HG03039 (cell line): ENCODE measurements around the gene IFITM5.

Source experiments
- ATAC-seq: cut with Tn5 transposase; IDR thresholded peaks from one replicate; pipeline ENCODE4 v1.9.1; 2021; ENCODE audit warnings: mild to moderate bottlenecking, moderate library complexity; ENCODE audit not compliant: unreplicated experiment

IFITM5 gene

DNA sequence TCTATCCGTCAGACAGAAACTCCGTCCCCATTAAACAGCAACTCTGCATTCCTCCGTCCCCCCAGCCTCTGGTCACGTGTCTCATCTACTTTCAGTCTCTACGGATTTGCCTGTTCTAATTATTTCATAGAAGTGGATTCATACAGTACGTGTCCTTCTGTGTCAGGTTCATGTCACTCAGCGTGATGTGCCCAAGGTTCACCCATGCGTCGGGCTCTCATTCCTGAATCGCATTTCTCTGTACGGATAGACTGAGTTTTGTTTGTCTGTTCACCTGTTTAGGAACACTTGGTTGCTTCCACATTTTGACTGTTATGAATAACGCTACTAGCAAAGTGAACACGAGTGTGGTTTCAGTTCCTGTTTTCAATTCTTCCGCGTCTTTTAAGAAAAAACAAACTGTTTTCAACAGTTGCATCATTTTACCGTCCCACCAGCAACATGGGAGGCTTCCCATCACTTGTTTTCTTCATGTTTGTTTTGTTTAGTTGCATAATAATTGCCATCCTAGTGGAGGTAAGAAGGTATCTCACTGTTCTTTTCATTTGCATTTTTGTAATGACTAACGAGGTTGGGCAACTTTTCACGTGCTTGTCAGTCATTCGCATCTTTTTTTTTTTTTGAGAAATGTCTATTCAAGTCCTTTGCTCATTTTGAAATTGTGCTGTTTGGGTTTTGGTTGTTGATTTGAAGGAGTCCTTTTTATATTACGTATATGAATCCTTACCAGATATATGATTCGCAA is 30.0 kb downstream of the IFITM5 start:
- peak; percentile 54 for ATAC-seq

GRCh38 chr11:268716-269145 is 30.6 kb downstream of the IFITM5 start:
- ATAC-seq, result peak; percentile 42

DNA sequence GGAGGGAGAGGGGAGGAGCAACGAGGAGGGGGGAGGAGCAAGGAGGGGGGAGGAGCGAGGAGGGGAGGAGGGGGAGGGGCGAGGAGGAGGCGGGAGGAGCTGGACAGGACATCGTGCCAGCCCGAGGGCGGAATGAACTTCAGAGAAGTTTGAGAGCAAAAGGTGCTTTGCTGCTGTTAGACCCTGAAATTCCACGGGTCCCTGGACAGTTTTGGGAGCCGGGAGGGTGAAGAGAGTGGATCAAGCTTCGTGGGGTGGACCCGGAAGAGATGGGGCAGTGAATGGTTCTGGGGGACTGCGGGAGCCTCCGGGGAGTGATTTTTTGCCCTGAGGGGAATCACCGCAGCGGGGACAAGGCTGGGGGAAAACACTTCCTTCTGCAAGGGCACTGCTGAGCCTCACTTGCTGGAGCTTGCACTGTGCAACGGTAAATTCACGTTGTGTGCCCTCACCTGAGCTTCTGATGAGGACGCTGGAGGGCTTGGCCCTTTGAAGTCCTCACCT is 31.8 kb downstream of the IFITM5 start:
- ATAC-seq, result no peak

DNA sequence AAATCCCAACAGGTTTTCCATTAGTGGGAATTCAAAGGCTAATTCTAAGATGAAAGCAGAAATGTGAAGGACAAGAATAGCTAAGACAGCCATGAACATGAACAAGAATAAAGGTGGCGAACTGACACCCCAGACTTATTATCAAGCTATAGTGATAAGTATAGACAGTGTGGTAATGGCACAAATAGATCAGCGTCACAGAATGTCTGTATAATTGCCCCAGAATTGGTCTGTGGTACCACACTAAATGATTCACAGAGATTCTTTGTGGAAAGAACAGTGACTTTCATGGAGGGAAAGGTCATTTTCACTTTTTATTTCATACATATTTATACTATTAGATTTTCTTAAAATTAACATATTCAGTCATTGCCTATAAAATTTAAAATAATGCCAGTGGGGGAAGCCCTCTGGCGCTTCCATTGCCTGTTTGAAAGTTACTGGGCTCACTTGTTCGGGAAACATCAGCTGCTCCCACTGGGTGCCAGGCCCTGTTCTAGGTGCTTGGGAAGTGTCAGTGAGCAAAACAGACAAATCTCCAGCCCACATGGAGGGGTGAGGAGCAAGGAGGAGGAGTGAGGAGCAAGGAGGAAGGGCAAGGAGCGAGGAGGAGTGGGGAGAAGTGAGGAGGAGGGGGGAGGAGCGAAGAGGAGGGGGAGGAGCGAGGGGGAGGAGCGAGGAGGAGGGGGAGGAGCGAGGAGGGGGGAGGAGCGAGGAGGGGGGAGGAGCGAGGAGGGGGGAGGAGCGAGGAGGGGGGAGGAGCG is 32.5 kb downstream of the IFITM5 start:
- ATAC-seq, result no peak

- no peak for ATAC-seq
Measured at GRCh38 chr11:261624-262023, 37.7 kb downstream of the IFITM5 start.

DNA sequence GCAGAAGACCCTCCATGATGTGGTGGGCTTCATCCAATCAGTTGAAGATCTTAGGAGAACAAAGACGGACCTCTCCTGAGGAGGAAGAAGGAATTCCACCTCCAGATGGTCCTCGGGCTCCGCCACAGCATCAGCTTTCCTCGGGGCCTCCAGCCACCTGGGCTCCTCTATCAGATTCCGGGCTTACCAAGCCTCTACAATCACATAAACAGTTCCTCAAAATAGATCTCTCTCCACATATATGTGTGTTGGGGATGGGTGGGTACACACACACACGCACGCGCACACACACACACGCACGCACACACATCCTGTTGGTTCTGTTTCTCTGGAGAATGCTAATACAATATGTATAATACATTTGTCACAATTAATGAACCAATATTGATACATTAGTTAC is 39.9 kb downstream of the IFITM5 start:
- no peak for ATAC-seq

DNA sequence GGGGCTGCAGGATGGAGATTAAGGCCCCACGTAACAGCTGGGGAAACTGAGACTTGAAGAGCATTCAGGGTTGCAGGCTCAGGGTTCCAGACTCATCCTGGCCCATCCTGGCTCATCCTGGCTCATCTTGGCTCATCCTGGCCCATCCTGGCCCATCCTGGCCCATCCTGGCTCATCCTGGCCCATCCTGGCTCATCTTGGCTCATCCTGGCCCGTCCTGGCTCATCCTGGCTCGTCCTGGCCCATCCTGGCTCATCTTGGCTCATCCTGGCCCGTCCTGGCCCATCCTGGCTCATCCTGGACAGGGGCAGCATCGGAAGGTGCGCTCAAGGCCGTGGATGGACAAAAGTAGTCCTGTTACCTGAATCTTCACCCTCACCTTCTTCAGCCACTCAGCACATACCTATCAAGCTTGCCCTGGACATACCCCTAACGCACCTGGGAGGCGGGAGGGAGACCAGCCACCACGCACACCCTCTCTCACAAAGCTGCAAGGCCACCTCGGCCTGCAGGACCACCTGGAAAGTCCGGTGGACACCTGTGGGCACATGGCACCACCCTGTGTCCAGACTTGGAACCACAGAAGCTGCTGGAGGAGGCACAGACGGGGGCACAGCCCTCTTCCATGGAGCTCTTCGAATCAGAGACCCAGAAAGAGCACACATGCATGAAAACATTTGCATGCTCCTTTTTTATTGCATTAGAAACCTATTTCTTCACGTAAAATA is 41.4 kb downstream of the IFITM5 start:
- ATAC-seq, result no peak

GRCh38 chr11:256952-257737 is 42.2 kb downstream of the IFITM5 start:
- no peak for ATAC-seq

- no peak for ATAC-seq
Measured at GRCh38 chr11:255816-256215, 43.5 kb downstream of the IFITM5 start.

DNA sequence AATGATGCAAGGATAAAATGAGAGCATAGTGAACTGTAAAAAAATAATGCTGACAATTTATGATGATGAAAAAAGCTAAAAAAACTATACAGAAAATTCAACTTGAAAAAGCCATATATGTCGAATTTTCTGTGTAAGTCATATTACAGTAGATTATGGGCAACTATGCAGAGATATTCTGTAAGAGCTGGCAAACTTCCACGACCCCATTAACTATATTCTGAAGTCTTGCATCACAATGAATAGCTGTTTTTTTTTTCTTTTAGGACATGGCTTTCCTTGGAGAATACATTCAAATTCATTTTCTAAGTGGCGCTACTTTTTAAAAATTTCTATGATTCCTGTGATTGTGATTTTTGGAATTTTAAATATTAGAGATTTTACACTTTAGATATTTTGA is 44.1 kb downstream of the IFITM5 start:
- ATAC-seq, result no peak

- no peak for ATAC-seq
Measured at GRCh38 chr11:253886-254270, 45.4 kb downstream of the IFITM5 start.

DNA sequence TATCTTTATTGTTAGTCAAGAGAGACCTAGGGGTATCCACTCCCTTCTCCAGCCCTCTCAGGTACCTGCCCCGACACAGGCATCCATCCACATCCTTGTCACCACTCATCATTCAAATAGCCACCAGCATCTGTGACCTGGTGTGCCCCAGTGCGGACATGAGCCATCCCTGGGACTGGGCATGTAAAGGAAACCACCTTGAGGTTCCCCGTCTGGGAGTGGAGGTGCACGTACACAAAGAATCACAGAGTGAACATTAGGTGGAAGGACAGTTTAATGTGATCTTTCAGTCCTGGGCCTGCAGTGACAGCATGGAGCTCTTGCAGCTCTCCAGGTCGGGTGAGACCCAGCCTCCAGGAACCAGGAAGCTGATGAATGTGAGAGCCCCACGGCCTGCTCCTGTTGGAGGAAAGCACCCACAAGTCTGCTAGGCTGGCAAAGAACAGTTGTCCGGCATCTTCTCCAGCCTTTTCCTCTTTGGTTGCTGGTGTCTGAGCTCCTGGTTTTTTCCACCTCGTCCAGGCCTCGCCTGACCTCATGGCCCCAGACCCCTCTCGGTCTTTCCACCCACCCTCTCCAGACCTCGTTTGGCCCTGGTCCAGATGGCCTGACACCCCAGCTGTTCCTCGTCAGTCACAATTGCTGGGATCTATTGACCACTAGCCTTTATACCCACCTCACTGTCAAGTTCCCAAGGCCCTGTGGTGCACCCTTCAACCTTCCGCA is 46.0 kb downstream of the IFITM5 start:
- ATAC-seq, result no peak

DNA sequence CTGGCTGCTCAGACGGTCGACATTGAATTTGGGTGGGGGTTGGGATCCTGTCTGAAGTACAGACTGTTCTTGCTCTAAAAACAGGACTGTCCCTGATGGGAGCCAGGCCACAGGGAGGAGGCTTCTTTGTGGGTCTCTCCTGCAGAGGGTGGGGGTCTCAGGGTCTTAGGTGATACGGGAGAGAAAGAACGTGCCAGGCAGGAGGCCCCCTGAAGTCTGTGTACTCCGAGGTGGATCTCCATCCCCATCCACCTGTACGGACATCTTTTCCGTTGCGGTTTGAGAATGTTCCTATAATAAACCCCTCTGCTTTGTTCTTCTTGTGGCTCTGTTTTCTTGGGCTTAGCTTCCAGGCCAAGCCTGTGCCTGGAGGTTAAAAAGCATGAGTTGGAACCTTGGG is 46.7 kb downstream of the IFITM5 start:
- no peak for ATAC-seq

DNA sequence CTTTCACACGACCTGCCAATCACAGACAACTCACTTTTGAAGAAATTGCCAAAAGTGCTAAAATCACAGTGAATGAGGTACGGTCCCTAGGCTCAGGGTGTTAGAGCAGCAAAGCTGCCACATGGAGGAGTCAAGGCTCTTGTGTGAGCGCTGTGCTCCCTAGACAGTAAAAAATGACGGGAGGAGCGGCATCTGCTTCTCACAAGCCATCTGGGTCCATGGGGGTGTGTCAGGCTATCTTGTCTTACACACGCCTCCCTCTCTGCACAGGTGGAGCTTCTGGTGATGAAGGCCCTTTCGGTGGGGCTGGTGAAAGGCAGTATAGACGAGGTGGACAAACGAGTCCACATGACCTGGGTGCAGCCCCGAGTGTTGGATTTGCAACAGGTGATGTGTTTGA is 47.8 kb downstream of the IFITM5 start:
- no peak for ATAC-seq

GRCh38 chr11:250740-251299 is 48.5 kb downstream of the IFITM5 start:
- no peak for ATAC-seq

- no peak for ATAC-seq
Measured at GRCh38 chr11:250274-250673, 49.1 kb downstream of the IFITM5 start.

DNA sequence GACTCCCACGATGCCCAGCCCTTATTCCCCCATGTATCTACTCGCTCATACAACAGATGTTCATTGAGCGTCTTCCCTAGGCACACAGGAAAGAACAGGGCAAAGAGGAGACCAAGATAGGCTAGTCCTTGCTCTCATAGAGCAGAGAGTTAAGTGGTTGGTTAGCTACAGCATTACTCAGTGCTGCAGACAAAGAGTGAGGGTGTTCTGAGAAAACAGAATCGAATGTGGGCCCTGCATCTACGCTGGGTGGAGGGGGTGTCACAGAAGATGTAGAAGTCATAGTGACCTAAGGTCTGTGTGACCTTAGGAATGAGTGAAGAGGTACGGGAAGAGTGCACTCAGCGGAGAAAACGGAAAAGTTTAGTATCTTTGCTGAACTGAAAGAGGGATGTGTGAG is 50.3 kb downstream of the IFITM5 start:
- ATAC-seq, result no peak
